ENCODE measurements around the gene TYRP1.

The TYRP1 gene

DNA sequence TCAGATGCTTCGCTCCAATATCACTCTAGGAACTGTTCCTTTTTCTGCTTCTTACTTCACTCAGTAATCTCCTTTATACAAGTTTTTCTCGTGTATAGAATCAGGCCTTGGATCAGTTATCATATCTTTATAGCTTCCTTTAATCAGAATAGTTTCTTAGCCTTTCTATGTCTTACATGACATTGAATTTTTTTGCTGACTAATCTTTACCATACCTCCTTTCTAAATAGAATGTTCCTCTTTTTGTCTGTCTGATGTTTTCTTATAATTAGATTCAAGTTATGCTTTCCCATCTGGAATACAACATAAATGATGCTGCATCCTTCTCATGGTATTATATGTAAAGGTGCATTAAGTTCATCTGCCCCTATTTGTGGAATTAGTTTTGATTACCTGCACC is 40.2 kb upstream of the TYRP1 start:
- no peak overlapping the region for H4K91ac ChIP-seq (ENCODE audit: low read depth, low read length)
- H3K36me3 ChIP-seq (ENCODE audit: control insufficient read depth in 1 of 2, insufficient read depth in 2 of 2, low read length in 2 of 2): peaks cover 2% of the 10 kb centered on the region in 2 experiments
- H2BK12ac ChIP-seq (ENCODE audit: low read length): no peak overlapping the region
- H3K14ac ChIP-seq (ENCODE audit: low read length): no peak overlapping the region
- H3K79me2 ChIP-seq (ENCODE audit: control insufficient read depth, insufficient read depth, low read length, poor library complexity): no peaks in the 10 kb centered on the region
- no CpG with 5 or more reads among the region's 2 CpGs for WGBS (ENCODE audit: extremely low coverage, insufficient coverage, insufficient read length)
- H3K18ac ChIP-seq (ENCODE audit: low read length): no peak overlapping the region
- DNase-seq: no peak
- H4K8ac ChIP-seq (ENCODE audit: low read depth, low read length): no peak overlapping the region
- no peaks in the 10 kb centered on the region for H3K79me1 ChIP-seq (ENCODE audit: low read length)
- H2BK120ac ChIP-seq (ENCODE audit: insufficient read depth, low read length, poor library complexity): no peak overlapping the region
- no peak overlapping the region for H3K23ac ChIP-seq (ENCODE audit: low read length)
- H3K9ac ChIP-seq (ENCODE audit: low read length): no peak overlapping the region
- H2AFZ ChIP-seq (ENCODE audit: insufficient read depth, low read length, poor library complexity): no peak overlapping the region
- H4K12ac ChIP-seq (ENCODE audit: low read depth, low read length): no peak overlapping the region
- no peak overlapping the region for H2AK5ac ChIP-seq (ENCODE audit: low read length)
- no peak overlapping the region for H3K27ac ChIP-seq (ENCODE audit: low read depth, low read length)
- H3K4me2 ChIP-seq (ENCODE audit: low read length): no peak overlapping the region
- H3K4me1 ChIP-seq (ENCODE audit: control insufficient read depth in 1 of 2, insufficient read depth in 2 of 2, low read length in 2 of 2): no peaks in the 10 kb centered on the region
- no peak overlapping the region for H3K4me3 ChIP-seq (ENCODE audit: low read depth, low read length)
- H3K9me3 ChIP-seq (ENCODE audit: insufficient read depth, low read depth, low read length): peaks cover 2% of the 10 kb centered on the region
- no peak overlapping the region for H3K4ac ChIP-seq (ENCODE audit: low read depth, low read length)
- H3K27me3 ChIP-seq (ENCODE audit: insufficient read depth, low read length): no peaks in the 10 kb centered on the region
- no peak overlapping the region for H2BK5ac ChIP-seq (ENCODE audit: low read depth, low read length, poor library complexity)

DNA sequence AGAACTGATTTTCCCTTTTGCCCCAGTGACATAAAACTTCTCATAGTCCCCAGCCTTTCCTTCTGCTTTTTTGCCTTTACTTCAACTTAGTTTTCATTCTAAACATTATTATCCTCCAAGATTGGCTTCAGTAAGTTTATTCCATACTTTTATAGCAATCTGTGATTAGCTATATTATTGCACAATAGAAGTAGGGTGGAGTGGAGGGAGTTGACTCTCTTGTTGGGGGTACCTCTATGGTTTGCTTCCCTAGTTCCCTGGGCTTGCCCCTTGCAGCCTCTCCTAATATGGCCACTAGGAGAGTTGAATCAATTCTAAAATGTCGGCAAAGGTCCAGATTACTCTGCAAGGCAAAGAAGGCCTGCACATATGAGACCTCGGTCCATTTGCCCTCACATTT is 36.4 kb upstream of the TYRP1 start:
- Histone ChIP-seq H3K27me3 (ENCODE audit: insufficient read depth, low read length) (no peaks in the 10 kb centered on the region), H4K8ac (ENCODE audit: low read depth, low read length) (no peak overlapping the region), H4K12ac (ENCODE audit: low read depth, low read length) (no peak overlapping the region)

GRCh38 chr9:12657233-12657632 is 36.0 kb upstream of the TYRP1 start:
- H2BK5ac ChIP-seq (ENCODE audit: low read depth, low read length, poor library complexity): no peak overlapping the region
- no peak for DNase-seq
- no peak overlapping the region for H2BK120ac ChIP-seq (ENCODE audit: insufficient read depth, low read length, poor library complexity)
- H3K4me1 ChIP-seq (ENCODE audit: control insufficient read depth in 1 of 2, insufficient read depth in 2 of 2, low read length in 2 of 2): no peaks in the 10 kb centered on the region
- H3K18ac ChIP-seq (ENCODE audit: low read length): no peak overlapping the region
- H3K36me3 ChIP-seq (ENCODE audit: control insufficient read depth in 1 of 2, insufficient read depth in 2 of 2, low read length in 2 of 2): peaks cover 2 to 3% of the 10 kb centered on the region in 2 experiments
- H2BK12ac ChIP-seq (ENCODE audit: low read length): no peak overlapping the region
- peaks cover 10% of the 10 kb centered on the region for H3K9me3 ChIP-seq (ENCODE audit: insufficient read depth, low read depth, low read length)
- no peak overlapping the region for H2AFZ ChIP-seq (ENCODE audit: insufficient read depth, low read length, poor library complexity)
- no peak overlapping the region for H4K12ac ChIP-seq (ENCODE audit: low read depth, low read length)
- H3K4me2 ChIP-seq (ENCODE audit: low read length): no peak overlapping the region
- H3K27me3 ChIP-seq (ENCODE audit: insufficient read depth, low read length): no peaks in the 10 kb centered on the region
- WGBS (ENCODE audit: extremely low coverage, insufficient coverage, insufficient read length): no CpG with 5 or more reads among the region's 2 CpGs
- no peak overlapping the region for H3K14ac ChIP-seq (ENCODE audit: low read length)
- H3K79me1 ChIP-seq (ENCODE audit: low read length): no peaks in the 10 kb centered on the region
- H3K4me3 ChIP-seq (ENCODE audit: low read depth, low read length): no peak overlapping the region
- no peak overlapping the region for H2AK5ac ChIP-seq (ENCODE audit: low read length)
- H3K27ac ChIP-seq (ENCODE audit: low read depth, low read length): no peak overlapping the region
- no peak overlapping the region for H4K8ac ChIP-seq (ENCODE audit: low read depth, low read length)
- H3K23ac ChIP-seq (ENCODE audit: low read length): no peak overlapping the region
- no peak overlapping the region for H3K9ac ChIP-seq (ENCODE audit: low read length)
- no peak overlapping the region for H3K4ac ChIP-seq (ENCODE audit: low read depth, low read length)
- no peaks in the 10 kb centered on the region for H3K79me2 ChIP-seq (ENCODE audit: control insufficient read depth, insufficient read depth, low read length, poor library complexity)
- no peak overlapping the region for H4K91ac ChIP-seq (ENCODE audit: low read depth, low read length)

More for the DNA sequence above, 36.4 kb upstream of the TYRP1 start:
- Histone ChIP-seq H3K9ac (ENCODE audit: low read length) (no peak overlapping the region), H2BK5ac (ENCODE audit: low read depth, low read length, poor library complexity) (no peak overlapping the region), H3K4me3 (ENCODE audit: low read depth, low read length) (no peak overlapping the region), H2AFZ (ENCODE audit: insufficient read depth, low read length, poor library complexity) (no peak overlapping the region), H3K79me1 (ENCODE audit: low read length) (no peaks in the 10 kb centered on the region), H4K91ac (ENCODE audit: low read depth, low read length) (no peak overlapping the region), H2BK120ac (ENCODE audit: insufficient read depth, low read length, poor library complexity) (no peak overlapping the region), H3K14ac (ENCODE audit: low read length) (no peak overlapping the region), H3K9me3 (ENCODE audit: insufficient read depth, low read depth, low read length) (peaks cover 10% of the 10 kb centered on the region), H3K27ac (ENCODE audit: low read depth, low read length) (no peak overlapping the region), H3K18ac (ENCODE audit: low read length) (no peak overlapping the region), H3K4me2 (ENCODE audit: low read length) (no peak overlapping the region), H2AK5ac (ENCODE audit: low read length) (no peak overlapping the region), H3K4me1 (ENCODE audit: control insufficient read depth in 1 of 2, insufficient read depth in 2 of 2, low read length in 2 of 2) (no peaks in the 10 kb centered on the region), H3K4ac (ENCODE audit: low read depth, low read length) (no peak overlapping the region), H2BK12ac (ENCODE audit: low read length) (no peak overlapping the region), H3K36me3 (ENCODE audit: control insufficient read depth in 1 of 2, insufficient read depth in 2 of 2, low read length in 2 of 2) (peaks cover 2 to 3% of the 10 kb centered on the region in 2 experiments), H3K79me2 (ENCODE audit: control insufficient read depth, insufficient read depth, low read length, poor library complexity) (no peaks in the 10 kb centered on the region), H3K23ac (ENCODE audit: low read length) (no peak overlapping the region)
- WGBS (ENCODE audit: extremely low coverage, insufficient coverage, insufficient read length): no CpG with 5 or more reads among the region's 2 CpGs
- DNase-seq: no peak

GRCh38 chr9:12657998-12658397 is 35.2 kb upstream of the TYRP1 start:
- H3K9me3 ChIP-seq (ENCODE audit: insufficient read depth, low read depth, low read length): peaks cover 10% of the 10 kb centered on the region
- no peaks in the 10 kb centered on the region for H3K79me2 ChIP-seq (ENCODE audit: control insufficient read depth, insufficient read depth, low read length, poor library complexity)
- H4K12ac ChIP-seq (ENCODE audit: low read depth, low read length): no peak overlapping the region
- no peak overlapping the region for H2BK5ac ChIP-seq (ENCODE audit: low read depth, low read length, poor library complexity)
- H3K4me3 ChIP-seq (ENCODE audit: low read depth, low read length): no peak overlapping the region
- H4K91ac ChIP-seq (ENCODE audit: low read depth, low read length): no peak overlapping the region
- no peak overlapping the region for H3K9ac ChIP-seq (ENCODE audit: low read length)
- no peak overlapping the region for H2AFZ ChIP-seq (ENCODE audit: insufficient read depth, low read length, poor library complexity)
- no peak overlapping the region for H2AK5ac ChIP-seq (ENCODE audit: low read length)
- H3K36me3 ChIP-seq (ENCODE audit: control insufficient read depth in 1 of 2, insufficient read depth in 2 of 2, low read length in 2 of 2): peaks cover 2 to 3% of the 10 kb centered on the region in 2 experiments
- WGBS (ENCODE audit: extremely low coverage, insufficient coverage, insufficient read length): no CpG with 5 or more reads among the region's 4 CpGs
- no peak for DNase-seq
- H2BK120ac ChIP-seq (ENCODE audit: insufficient read depth, low read length, poor library complexity): no peak overlapping the region
- no peak overlapping the region for H2BK12ac ChIP-seq (ENCODE audit: low read length)
- no peak overlapping the region for H3K4ac ChIP-seq (ENCODE audit: low read depth, low read length)
- H3K4me1 ChIP-seq (ENCODE audit: control insufficient read depth in 1 of 2, insufficient read depth in 2 of 2, low read length in 2 of 2): no peaks in the 10 kb centered on the region
- no peak overlapping the region for H3K27ac ChIP-seq (ENCODE audit: low read depth, low read length)
- no peak overlapping the region for H3K14ac ChIP-seq (ENCODE audit: low read length)
- H3K23ac ChIP-seq (ENCODE audit: low read length): no peak overlapping the region
- no peaks in the 10 kb centered on the region for H3K79me1 ChIP-seq (ENCODE audit: low read length)
- no peak overlapping the region for H3K18ac ChIP-seq (ENCODE audit: low read length)
- no peak overlapping the region for H3K4me2 ChIP-seq (ENCODE audit: low read length)
- no peak overlapping the region for H4K8ac ChIP-seq (ENCODE audit: low read depth, low read length)
- no peaks in the 10 kb centered on the region for H3K27me3 ChIP-seq (ENCODE audit: insufficient read depth, low read length)

Measured in trophoblast cell (in vitro differentiated cells and primary cell).